ENCODE data around the gene GRIA1. TPM values are rescaled to one million over a fixed set of nuclear protein-coding genes. Genes with fewer than 3 reads are reported as not detected.
"Not testable (repeated sequence)": the region's sequence is repeated elsewhere in the genome, so short reads cannot be mapped to it uniquely, and the experiment has no call there.

The GRIA1 gene
- total RNA-seq, 1 experiment from 2014 or later, result 0.81 TPM

DNA sequence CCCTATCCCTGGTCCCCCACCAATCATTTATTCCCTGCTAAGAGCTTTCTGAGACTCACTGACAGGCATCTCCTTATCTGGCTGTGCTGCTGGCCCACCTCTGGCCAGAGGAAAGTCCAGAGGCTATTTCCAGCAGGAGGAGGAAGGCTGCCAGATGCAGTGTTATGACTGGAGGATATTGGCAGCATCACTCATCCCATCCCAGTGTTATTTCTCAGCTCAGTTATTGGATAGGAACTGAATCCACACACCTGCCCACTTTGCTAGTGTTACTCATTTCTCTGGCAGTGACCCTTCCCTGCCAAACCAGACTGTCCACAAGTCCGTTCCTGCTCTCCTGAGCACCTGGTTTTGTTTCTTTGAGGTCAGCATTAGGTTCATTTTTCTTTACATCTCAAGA is 228.2 kb downstream of the GRIA1 start (continued):
- TF ChIP-seq, protein P1, sequence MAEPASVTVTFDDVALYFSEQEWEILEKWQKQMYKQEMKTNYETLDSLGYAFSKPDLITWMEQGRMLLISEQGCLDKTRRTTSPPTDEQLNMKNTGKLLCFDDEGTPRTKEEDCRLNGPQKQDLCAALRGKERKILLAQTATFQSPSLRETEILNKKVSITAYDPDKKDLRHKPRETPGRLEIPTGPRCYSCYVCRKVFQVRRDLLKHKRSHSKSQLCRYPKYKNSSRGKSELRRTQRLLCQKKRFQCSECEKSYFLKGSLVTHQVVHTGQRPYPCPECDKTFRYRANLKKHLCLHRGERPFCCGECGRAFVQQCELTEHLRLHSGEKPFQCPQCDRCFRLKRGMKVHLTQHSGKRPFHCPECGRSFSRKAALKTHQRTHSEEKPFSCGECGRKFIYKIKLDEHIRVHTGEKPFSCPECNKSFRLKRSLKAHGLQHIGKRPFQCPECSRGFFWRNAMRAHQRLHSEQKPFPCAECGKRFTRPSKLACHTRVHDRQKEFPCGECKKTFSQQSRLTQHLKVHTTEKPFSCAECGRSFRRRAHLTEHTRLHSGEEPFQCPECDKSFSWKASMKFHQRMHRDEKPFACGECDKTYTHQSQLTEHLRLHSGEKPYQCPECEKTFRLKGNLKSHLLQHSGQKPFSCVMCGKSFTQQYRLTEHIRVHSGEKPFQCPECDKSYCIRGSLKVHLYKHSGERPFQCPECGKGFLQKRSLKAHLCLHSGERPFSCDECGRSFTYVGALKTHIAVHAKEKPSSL (CRISPR knock-in tag; conservative IDR thresholded peaks at IDR 0.05), result no peak
- TF ChIP-seq ZNF121 (CRISPR knock-in tag; IDR thresholded peaks at IDR 0.05) (no peak), RELA (CRISPR knock-in tag; IDR thresholded peaks at IDR 0.05; ENCODE audit: borderline replicate concordance) (no peak)

DNA sequence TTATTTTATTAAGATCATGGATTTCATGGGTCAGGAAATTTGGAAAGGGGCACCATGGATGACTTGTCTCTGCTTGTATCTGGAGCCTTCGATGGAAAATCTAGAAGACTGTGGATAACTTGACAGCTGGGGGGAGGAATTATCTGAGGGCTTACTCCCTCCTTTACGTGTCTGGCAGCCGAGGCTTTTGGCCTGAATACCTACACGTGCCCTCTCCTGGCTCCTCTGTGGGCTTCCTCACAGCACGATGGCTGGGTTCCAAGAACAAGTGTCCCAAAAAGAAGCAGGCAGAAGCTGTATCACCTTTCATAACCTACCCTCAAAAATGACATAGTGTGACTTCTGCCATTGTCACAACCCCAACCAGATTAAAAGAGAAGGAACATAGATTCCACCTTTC is 228.9 kb downstream of the GRIA1 start:
- H3K27ac Mint-ChIP-seq, result no peak overlapping the region
- POLR2A ChIA-PET, result no interaction called here
- ATAC-seq (no peak), DNase-seq (ENCODE audit: low spot score) (no peak)
- H3K9me3 Mint-ChIP-seq, result peaks cover 20% of the 10 kb centered on the region
- H3K36me3 Mint-ChIP-seq, result peaks cover 13% of the 10 kb centered on the region
- CTCF ChIA-PET, result no interaction called here
- H3K4me1 Mint-ChIP-seq, result no peaks in the 10 kb centered on the region
- H3K4me3 Mint-ChIP-seq, result no peak overlapping the region
- no peaks in the 10 kb centered on the region for H3K27me3 Mint-ChIP-seq (ENCODE audit: low read depth)
- TF ChIP-seq NR3C1 (CRISPR knock-in tag; conservative IDR thresholded peaks at IDR 0.05; ENCODE audit: low read depth), result no peak
- no peak for TF ChIP-seq JUN (CRISPR knock-in tag; IDR thresholded peaks at IDR 0.05)
- TF ChIP-seq TCF7 (CRISPR knock-in tag; IDR thresholded peaks at IDR 0.05; ENCODE audit: low read depth), result no peak
- no peak for TF ChIP-seq ZNF317 (CRISPR knock-in tag; IDR thresholded peaks at IDR 0.05; ENCODE audit: borderline replicate concordance, low read depth)
- no peak for TF ChIP-seq ETV6 (CRISPR knock-in tag; IDR thresholded peaks at IDR 0.05)
- TF ChIP-seq, protein P2, sequence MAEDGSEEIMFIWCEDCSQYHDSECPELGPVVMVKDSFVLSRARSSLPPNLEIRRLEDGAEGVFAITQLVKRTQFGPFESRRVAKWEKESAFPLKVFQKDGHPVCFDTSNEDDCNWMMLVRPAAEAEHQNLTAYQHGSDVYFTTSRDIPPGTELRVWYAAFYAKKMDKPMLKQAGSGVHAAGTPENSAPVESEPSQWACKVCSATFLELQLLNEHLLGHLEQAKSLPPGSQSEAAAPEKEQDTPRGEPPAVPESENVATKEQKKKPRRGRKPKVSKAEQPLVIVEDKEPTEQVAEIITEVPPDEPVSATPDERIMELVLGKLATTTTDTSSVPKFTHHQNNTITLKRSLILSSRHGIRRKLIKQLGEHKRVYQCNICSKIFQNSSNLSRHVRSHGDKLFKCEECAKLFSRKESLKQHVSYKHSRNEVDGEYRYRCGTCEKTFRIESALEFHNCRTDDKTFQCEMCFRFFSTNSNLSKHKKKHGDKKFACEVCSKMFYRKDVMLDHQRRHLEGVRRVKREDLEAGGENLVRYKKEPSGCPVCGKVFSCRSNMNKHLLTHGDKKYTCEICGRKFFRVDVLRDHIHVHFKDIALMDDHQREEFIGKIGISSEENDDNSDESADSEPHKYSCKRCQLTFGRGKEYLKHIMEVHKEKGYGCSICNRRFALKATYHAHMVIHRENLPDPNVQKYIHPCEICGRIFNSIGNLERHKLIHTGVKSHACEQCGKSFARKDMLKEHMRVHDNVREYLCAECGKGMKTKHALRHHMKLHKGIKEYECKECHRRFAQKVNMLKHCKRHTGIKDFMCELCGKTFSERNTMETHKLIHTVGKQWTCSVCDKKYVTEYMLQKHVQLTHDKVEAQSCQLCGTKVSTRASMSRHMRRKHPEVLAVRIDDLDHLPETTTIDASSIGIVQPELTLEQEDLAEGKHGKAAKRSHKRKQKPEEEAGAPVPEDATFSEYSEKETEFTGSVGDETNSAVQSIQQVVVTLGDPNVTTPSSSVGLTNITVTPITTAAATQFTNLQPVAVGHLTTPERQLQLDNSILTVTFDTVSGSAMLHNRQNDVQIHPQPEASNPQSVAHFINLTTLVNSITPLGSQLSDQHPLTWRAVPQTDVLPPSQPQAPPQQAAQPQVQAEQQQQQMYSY (CRISPR knock-in tag; IDR thresholded peaks at IDR 0.05), result no peak
- TF ChIP-seq, protein P3, sequence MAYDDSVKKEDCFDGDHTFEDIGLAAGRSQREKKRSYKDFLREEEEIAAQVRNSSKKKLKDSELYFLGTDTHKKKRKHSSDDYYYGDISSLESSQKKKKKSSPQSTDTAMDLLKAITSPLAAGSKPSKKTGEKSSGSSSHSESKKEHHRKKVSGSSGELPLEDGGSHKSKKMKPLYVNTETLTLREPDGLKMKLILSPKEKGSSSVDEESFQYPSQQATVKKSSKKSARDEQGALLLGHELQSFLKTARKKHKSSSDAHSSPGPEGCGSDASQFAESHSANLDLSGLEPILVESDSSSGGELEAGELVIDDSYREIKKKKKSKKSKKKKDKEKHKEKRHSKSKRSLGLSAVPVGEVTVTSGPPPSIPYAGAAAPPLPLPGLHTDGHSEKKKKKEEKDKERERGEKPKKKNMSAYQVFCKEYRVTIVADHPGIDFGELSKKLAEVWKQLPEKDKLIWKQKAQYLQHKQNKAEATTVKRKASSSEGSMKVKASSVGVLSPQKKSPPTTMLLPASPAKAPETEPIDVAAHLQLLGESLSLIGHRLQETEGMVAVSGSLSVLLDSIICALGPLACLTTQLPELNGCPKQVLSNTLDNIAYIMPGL (CRISPR knock-in tag; IDR thresholded peaks at IDR 0.05), result no peak

DNA sequence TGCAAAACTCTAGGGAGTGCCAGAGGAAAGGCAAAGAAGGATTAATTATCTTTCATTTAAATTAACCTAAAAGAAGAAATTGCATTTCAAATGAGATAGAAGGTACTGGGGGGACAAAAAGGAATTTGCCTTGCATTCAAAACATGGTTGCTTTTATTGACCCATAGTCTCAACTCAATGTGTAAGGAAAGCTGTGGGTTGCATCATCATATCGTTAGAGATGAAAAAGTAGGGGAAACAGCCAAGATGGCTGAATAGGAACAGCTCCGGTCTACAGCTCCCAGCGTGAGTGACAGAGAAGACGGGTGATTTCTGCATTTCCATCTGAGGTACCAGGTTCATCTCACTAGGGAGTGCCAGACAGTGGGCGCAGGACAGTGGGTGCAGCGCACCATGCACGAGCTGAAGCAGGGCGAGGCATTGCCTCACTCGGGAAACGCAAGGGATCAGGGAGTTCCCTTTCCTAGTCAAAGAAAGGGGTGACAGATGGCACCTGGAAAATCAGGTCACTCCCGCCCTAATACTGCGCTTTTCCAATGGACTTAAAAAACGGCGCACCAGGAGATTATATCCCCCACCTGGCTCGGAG is 232.6 kb downstream of the GRIA1 start:
- H3K4me3 Mint-ChIP-seq; ATAC-seq; POLR2A ChIA-PET; H3K4me1 Mint-ChIP-seq; H3K27ac Mint-ChIP-seq; DNase-seq (ENCODE audit: low spot score); H3K27me3 Mint-ChIP-seq (ENCODE audit: low read depth): not testable (repeated sequence)
- peaks cover 26% of the 10 kb centered on the region for H3K9me3 Mint-ChIP-seq
- CTCF ChIA-PET, result interaction anchor here (0.6 kb wide), 1 partner anchor 238 kb away, joined by 3 read pairs; no protein-coding TSS in a partner anchor
- H3K36me3 Mint-ChIP-seq, result peaks cover 13% of the 10 kb centered on the region

DNA sequence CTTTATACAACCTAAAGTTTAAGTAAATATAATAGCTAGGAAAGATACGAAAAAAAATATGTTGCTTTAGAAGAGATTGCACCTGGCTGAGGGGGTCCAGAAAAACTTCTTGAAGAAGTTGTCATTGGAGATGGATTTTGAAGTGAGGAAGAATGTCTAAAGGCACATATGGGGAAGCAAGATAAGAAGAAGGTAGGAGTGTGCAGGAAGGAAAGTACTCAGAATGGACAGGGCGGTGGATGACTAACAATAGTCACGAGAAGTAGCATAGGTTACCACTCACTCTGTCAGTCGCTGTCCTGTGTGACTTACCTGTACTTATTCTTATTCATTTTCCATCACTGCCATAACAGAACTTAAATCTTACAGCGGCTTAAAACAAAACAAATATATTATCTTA is 251.6 kb downstream of the GRIA1 start:
- Mint-ChIP-seq H3K4me3 (no peak overlapping the region), H3K9me3 (peaks cover 3% of the 10 kb centered on the region; the same call in 1 of the 2 replicates), H3K36me3 (no peaks in the 10 kb centered on the region; the same call in 1 of the 2 replicates), H3K4me1 (peaks cover 3% of the 10 kb centered on the region; the same call in 1 of the 2 replicates), H3K27ac (no peak overlapping the region), H3K27me3 (ENCODE audit: low read depth) (peaks cover 2% of the 10 kb centered on the region)
- TF ChIP-seq NR2C2 (CRISPR knock-in tag; IDR thresholded peaks at IDR 0.05) (no peak), SP1 (CRISPR knock-in tag; conservative IDR thresholded peaks at IDR 0.05) (no peak), SMAD3 (CRISPR knock-in tag; IDR thresholded peaks at IDR 0.05; ENCODE audit: borderline replicate concordance) (no peak)
- TF ChIP-seq, protein P4, sequence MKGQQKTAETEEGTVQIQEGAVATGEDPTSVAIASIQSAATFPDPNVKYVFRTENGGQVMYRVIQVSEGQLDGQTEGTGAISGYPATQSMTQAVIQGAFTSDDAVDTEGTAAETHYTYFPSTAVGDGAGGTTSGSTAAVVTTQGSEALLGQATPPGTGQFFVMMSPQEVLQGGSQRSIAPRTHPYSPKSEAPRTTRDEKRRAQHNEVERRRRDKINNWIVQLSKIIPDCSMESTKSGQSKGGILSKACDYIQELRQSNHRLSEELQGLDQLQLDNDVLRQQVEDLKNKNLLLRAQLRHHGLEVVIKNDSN (CRISPR knock-in tag; IDR thresholded peaks at IDR 0.05), result no peak
- TF ChIP-seq, protein P5, sequence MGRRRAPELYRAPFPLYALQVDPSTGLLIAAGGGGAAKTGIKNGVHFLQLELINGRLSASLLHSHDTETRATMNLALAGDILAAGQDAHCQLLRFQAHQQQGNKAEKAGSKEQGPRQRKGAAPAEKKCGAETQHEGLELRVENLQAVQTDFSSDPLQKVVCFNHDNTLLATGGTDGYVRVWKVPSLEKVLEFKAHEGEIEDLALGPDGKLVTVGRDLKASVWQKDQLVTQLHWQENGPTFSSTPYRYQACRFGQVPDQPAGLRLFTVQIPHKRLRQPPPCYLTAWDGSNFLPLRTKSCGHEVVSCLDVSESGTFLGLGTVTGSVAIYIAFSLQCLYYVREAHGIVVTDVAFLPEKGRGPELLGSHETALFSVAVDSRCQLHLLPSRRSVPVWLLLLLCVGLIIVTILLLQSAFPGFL (CRISPR knock-in tag; IDR thresholded peaks at IDR 0.05; ENCODE audit: borderline replicate concordance), result no peak
- TF ChIP-seq, protein P6, sequence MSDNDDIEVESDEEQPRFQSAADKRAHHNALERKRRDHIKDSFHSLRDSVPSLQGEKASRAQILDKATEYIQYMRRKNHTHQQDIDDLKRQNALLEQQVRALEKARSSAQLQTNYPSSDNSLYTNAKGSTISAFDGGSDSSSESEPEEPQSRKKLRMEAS (CRISPR knock-in tag; IDR thresholded peaks at IDR 0.05), result no peak
- TF ChIP-seq, protein P7, sequence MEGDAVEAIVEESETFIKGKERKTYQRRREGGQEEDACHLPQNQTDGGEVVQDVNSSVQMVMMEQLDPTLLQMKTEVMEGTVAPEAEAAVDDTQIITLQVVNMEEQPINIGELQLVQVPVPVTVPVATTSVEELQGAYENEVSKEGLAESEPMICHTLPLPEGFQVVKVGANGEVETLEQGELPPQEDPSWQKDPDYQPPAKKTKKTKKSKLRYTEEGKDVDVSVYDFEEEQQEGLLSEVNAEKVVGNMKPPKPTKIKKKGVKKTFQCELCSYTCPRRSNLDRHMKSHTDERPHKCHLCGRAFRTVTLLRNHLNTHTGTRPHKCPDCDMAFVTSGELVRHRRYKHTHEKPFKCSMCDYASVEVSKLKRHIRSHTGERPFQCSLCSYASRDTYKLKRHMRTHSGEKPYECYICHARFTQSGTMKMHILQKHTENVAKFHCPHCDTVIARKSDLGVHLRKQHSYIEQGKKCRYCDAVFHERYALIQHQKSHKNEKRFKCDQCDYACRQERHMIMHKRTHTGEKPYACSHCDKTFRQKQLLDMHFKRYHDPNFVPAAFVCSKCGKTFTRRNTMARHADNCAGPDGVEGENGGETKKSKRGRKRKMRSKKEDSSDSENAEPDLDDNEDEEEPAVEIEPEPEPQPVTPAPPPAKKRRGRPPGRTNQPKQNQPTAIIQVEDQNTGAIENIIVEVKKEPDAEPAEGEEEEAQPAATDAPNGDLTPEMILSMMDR (IDR thresholded peaks at IDR 0.05), result no peak
- ChIA-PET CTCF (no interaction called here), POLR2A (no interaction called here)
- no peak for ATAC-seq
- DNase-seq (ENCODE audit: low spot score), result no peak

Data from WTC11 (cell line).